Neuronal stem cell (in vitro differentiated cells): ENCODE results near the gene SLFN12L.
"Not testable (repeated sequence)": the region's sequence is repeated elsewhere in the genome, so short reads cannot be mapped to it uniquely, and the experiment has no call there.

Source experiments
- DNase-seq: peaks from one replicate; pipeline ENCODE4 v3.0.0-alpha.2; 2013; ENCODE audit warnings: low spot score
- H2AFZ ChIP-seq: one replicate; pipeline ENCODE4 v1.6.1; 2013; ENCODE audit warnings: mild to moderate bottlenecking, low read length, inconsistent platforms
- H2AK5ac ChIP-seq: 2 replicates; pipeline ENCODE4 v1.6.1; 2013; ENCODE audit warnings: low read depth, mild to moderate bottlenecking, inconsistent platforms, low read length, moderate library complexity, mixed read lengths
- H2BK120ac ChIP-seq: 2 replicates; pipeline ENCODE4 v1.6.1; 2013; ENCODE audit warnings: low read depth, mild to moderate bottlenecking, inconsistent platforms, low read length, moderate library complexity, mixed read lengths
- H2BK12ac ChIP-seq: one replicate; pipeline ENCODE4 v1.6.1; 2013; ENCODE audit warnings: low read length, inconsistent platforms
- H2BK15ac ChIP-seq: 2 replicates; pipeline ENCODE4 v1.6.1; 2013; ENCODE audit warnings: mild to moderate bottlenecking, low read length, inconsistent platforms, mixed read lengths
- H2BK5ac ChIP-seq: one replicate; pipeline ENCODE4 v1.6.1; 2013; ENCODE audit warnings: inconsistent platforms, mild to moderate bottlenecking, low read length, moderate library complexity
- H3K14ac ChIP-seq: one replicate; pipeline ENCODE4 v1.6.1; 2013; ENCODE audit warnings: low read length, inconsistent platforms
- H3K18ac ChIP-seq: 2 replicates; pipeline ENCODE4 v1.6.1; 2013; ENCODE audit warnings: low read length, inconsistent platforms
- H3K23ac ChIP-seq: 2 replicates; pipeline ENCODE4 v1.6.1; 2013; ENCODE audit warnings: low read depth, mild to moderate bottlenecking, mixed read lengths, low read length, inconsistent platforms; ENCODE audit not compliant: poor library complexity
- H3K27ac ChIP-seq: replicated peaks from 3 replicates; pipeline ENCODE4 v1.5.1; 2013; ENCODE audit warnings: low read length, inconsistent platforms
- H3K27me3 ChIP-seq, 3 experiments: 2 replicates each; pipeline ENCODE4 v1.6.1; 2013; ENCODE audit warnings: low read length in 3 of 3, mild to moderate bottlenecking in 2 of 3, inconsistent platforms in 1 of 3, low read depth in 1 of 3, mixed read lengths in 1 of 3, moderate library complexity in 1 of 3; ENCODE audit not compliant: control insufficient read depth in 3 of 3, insufficient read depth in 3 of 3
- H3K36me3 ChIP-seq, 2 donors: replicated peaks in 1 of 2; 2 replicates each; pipeline ENCODE4 v1.6.1; 2013; ENCODE audit warnings: low read length in 2 of 2; ENCODE audit not compliant: control insufficient read depth in 2 of 2, insufficient read depth in 2 of 2
- H3K4ac ChIP-seq: 2 replicates; pipeline ENCODE4 v1.6.1; 2013; ENCODE audit warnings: inconsistent platforms, mild to moderate bottlenecking, low read length, moderate library complexity
- H3K4me1 ChIP-seq, 2 donors: 1 replicate in 1 of 2; 2 replicates in 1 of 2; pipeline ENCODE4 v1.6.1; 2013; ENCODE audit warnings: low read length in 2 of 2, low read depth in 1 of 2; ENCODE audit not compliant: control insufficient read depth in 2 of 2, insufficient read depth in 1 of 2
- H3K4me2 ChIP-seq: one replicate; pipeline ENCODE4 v1.6.1; 2013; ENCODE audit warnings: mild to moderate bottlenecking, low read length, inconsistent platforms; ENCODE audit not compliant: insufficient read depth, poor library complexity, severe bottlenecking
- H3K4me3 ChIP-seq, 2 donors: 2 replicates each; pipeline ENCODE4 v1.5.1; 2013; ENCODE audit warnings: low read length in 2 of 2, mild to moderate bottlenecking in 2 of 2, inconsistent platforms in 1 of 2, moderate library complexity in 1 of 2
- H3K79me1 ChIP-seq: one replicate; pipeline ENCODE4 v1.6.1; 2013; ENCODE audit warnings: low read depth, mild to moderate bottlenecking, inconsistent platforms, low read length, moderate library complexity
- H3K9ac ChIP-seq: one replicate; pipeline ENCODE4 v1.6.1; 2013; ENCODE audit warnings: mild to moderate bottlenecking, low read depth, low read length, inconsistent platforms; ENCODE audit not compliant: poor library complexity
- H3K9me3 ChIP-seq, 2 donors: replicated peaks in 1 of 2; 2 replicates each; pipeline versions ENCODE3 to v1.6.1; 2013; ENCODE audit warnings: low read length in 2 of 2, mild to moderate bottlenecking in 2 of 2, inconsistent platforms in 1 of 2, low read depth in 1 of 2, mixed read lengths in 1 of 2, moderate library complexity in 1 of 2; ENCODE audit not compliant: control insufficient read depth in 2 of 2, insufficient read depth in 1 of 2
- H4K8ac ChIP-seq: one replicate; pipeline ENCODE4 v1.6.1; 2013; ENCODE audit warnings: low read depth, mild to moderate bottlenecking, inconsistent platforms, low read length, moderate library complexity
- H4K91ac ChIP-seq: one replicate; pipeline ENCODE4 v1.6.1; 2013; ENCODE audit warnings: low read length, low read depth, mild to moderate bottlenecking, inconsistent platforms; ENCODE audit not compliant: poor library complexity
- WGBS, 2 donors: extraction: QIAGEN DNeasy Blood & Tissue Kit; methylation state at CpG; one replicate each; pipeline ENCODE4 v1.1.7; 2013; ENCODE audit warnings: missing lambda C conversion rate in 2 of 2, mixed read lengths in 1 of 2; ENCODE audit not compliant: insufficient read length in 2 of 2, insufficient replicate concordance in 1 of 2; ENCODE audit errors: extremely low coverage in 2 of 2; 5-methylcytosine and 5-hydroxymethylcytosine counted together

Gene SLFN12L

DNA sequence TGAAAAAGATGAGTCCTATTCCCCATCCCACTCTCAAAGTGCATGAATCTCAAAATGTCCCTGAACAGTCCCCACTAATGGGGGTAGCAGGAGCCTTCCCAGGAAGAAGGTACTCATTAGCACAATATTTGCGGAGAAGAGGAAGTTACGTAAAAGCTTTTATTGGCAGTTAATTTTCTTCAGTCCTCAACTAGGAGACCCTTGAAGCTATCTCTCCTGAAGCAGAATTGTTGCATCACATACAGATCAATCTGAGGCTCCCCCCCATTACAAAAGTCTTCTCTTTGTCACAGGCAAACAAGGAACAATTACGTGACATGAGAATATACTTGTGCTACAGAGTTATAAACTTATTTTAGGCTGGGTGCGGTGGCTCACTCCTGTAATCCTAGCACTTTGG, 14.2 kb downstream of the SLFN12L start:
- no peaks in the 10 kb centered on the region for H3K4me1 ChIP-seq
- H3K27me3 ChIP-seq = no peaks in the 10 kb centered on the region
- no peak overlapping the region for H2BK15ac ChIP-seq
- no peaks in the 10 kb centered on the region for H3K79me1 ChIP-seq
- no peak for DNase-seq
- H2AK5ac ChIP-seq = no peak overlapping the region
- no peak overlapping the region for H4K91ac ChIP-seq
- no peak overlapping the region for H2AFZ ChIP-seq
- H3K27ac ChIP-seq = no peak overlapping the region
- no peak overlapping the region for H3K4ac ChIP-seq
- no peak overlapping the region for H2BK12ac ChIP-seq
- no peak overlapping the region for H3K14ac ChIP-seq
- H3K4me2 ChIP-seq = no peak overlapping the region
- H3K18ac ChIP-seq = no peak overlapping the region
- H3K36me3 ChIP-seq = no peaks in the 10 kb centered on the region
- no peak overlapping the region for H3K9ac ChIP-seq
- H3K23ac ChIP-seq = no peak overlapping the region
- WGBS, 2 donors = no CpG with 5 or more reads among the region's 4 CpGs
- H3K9me3 ChIP-seq = no peaks in the 10 kb centered on the region
- no peak overlapping the region for H3K4me3 ChIP-seq
- no peak overlapping the region for H2BK120ac ChIP-seq
- no peak overlapping the region for H4K8ac ChIP-seq
- no peak overlapping the region for H2BK5ac ChIP-seq

DNA sequence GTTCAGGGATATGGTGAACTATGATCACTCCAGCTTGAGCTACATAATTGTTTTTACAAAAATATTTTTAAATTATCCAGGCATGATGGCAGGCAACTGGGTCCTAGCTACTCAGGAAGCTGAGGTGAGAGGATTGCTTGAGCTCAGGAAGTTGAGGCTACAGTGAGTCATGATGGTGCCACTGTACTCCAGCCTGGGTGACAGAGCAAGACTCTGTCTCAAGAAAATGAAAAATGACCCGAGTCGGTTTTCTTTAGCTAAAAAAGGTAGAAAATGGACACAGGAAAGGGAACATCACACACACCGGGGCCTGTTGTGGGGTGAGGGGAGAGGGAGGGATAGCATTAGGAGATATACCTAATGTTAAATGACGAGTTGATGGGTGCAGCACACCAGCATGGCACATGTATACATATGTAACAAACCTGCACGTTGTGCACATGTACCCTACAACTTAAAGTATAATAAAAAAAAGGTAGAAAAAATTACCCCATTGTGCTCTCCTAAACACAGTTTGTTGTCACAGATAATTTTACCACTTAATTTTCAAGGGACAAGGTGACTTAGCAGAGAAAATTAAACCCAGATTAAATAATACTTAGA, 15.7 kb downstream of the SLFN12L start:
- H2BK5ac ChIP-seq, H2AFZ ChIP-seq, H3K18ac ChIP-seq, H3K9me3 ChIP-seq, H3K4ac ChIP-seq, H2BK12ac ChIP-seq, H3K9ac ChIP-seq, H3K36me3 ChIP-seq, H3K4me1 ChIP-seq, H2BK15ac ChIP-seq, H4K8ac ChIP-seq, DNase-seq, H3K4me2 ChIP-seq, H3K27ac ChIP-seq, H3K23ac ChIP-seq, H2AK5ac ChIP-seq, H2BK120ac ChIP-seq, H4K91ac ChIP-seq, H3K27me3 ChIP-seq, H3K14ac ChIP-seq, H3K4me3 ChIP-seq, H3K79me1 ChIP-seq: not testable (repeated sequence)
- whole genome bisulfite sequencing, 2 donors = no CpG with 5 or more reads among the region's 5 CpGs

DNA sequence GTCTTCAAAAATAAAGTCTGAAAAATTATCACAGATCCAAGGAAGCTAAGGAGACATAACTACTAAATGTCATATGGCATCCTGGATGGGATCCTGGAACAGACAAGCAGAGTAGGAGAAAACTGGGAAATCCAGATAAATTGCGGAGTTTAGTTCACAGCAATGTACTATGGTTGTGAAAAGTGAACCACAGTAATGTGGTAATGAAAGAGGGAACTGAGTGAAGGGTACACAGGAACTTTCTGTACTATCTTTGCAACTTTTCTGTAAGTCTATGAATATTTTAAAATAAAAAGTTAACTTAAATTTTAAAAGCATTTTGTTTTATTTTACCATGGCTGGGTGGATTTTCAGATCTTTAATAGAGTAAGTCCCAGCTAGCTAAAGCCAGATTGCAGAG, 16.3 kb downstream of the SLFN12L start:
- Histone ChIP-seq H2BK12ac (no peak overlapping the region), H3K23ac (no peak overlapping the region), H3K27ac (no peak overlapping the region), H3K4me2 (no peak overlapping the region), H2BK120ac (no peak overlapping the region), H2BK5ac (no peak overlapping the region), H3K4ac (no peak overlapping the region), H3K27me3 (no peaks in the 10 kb centered on the region), H3K18ac (no peak overlapping the region), H3K9ac (no peak overlapping the region), H2BK15ac (no peak overlapping the region), H3K14ac (no peak overlapping the region), H3K4me3 (no peak overlapping the region), H3K36me3 (no peaks in the 10 kb centered on the region), H3K79me1 (no peaks in the 10 kb centered on the region), H3K9me3 (no peaks in the 10 kb centered on the region), H3K4me1 (no peaks in the 10 kb centered on the region), H2AFZ (no peak overlapping the region), H4K8ac (no peak overlapping the region), H2AK5ac (no peak overlapping the region), H4K91ac (no peak overlapping the region)
- no CpG with 5 or more reads among the region's 1 CpG for WGBS, 2 donors
- no peak for DNase-seq

GRCh38 chr17:35519906-35520442, 17.5 kb downstream of the SLFN12L start:
- Histone ChIP-seq H3K36me3 (no peaks in the 10 kb centered on the region), H3K4me2 (no peak overlapping the region), H3K23ac (no peak overlapping the region), H2AFZ (no peak overlapping the region), H3K4me1 (no peaks in the 10 kb centered on the region), H3K18ac (no peak overlapping the region), H3K4me3 (no peak overlapping the region), H2BK5ac (no peak overlapping the region), H2BK12ac (no peak overlapping the region), H4K91ac (no peak overlapping the region), H3K27me3 (no peaks in the 10 kb centered on the region), H4K8ac (no peak overlapping the region), H3K79me1 (no peaks in the 10 kb centered on the region), H3K9ac (no peak overlapping the region), H2BK120ac (no peak overlapping the region), H2BK15ac (no peak overlapping the region), H3K27ac (no peak overlapping the region), H3K9me3 (no peaks in the 10 kb centered on the region), H2AK5ac (no peak overlapping the region), H3K14ac (no peak overlapping the region), H3K4ac (no peak overlapping the region)
- no peak for DNase-seq
- no CpG with 5 or more reads among the region's 8 CpGs for WGBS, 2 donors
